ENCODE data around the gene SMIM36. TPM values are rescaled to one million over a fixed set of nuclear protein-coding genes. Genes with fewer than 3 reads are reported as not detected.
A peak's percentile ranks its signal among the peaks of the same experiment; 100 is the strongest.

SMIM36 gene
- polyA plus RNA-seq, 3 donors = not detected

- peaks cover 10% of the 10 kb centered on the region for H3K4me1 Mint-ChIP-seq
- Histone ChIP-seq H3K27ac (ENCODE audit: low read depth in 1 of 2, low read length in 2 of 2) (peak overlapping the region in 1 of 2 donors; percentile 6), H3K9ac (ENCODE audit: insufficient read depth, low read length, poor library complexity, severe bottlenecking) (no peak overlapping the region), H2AFZ (ENCODE audit: insufficient read depth, low read depth, low read length, poor library complexity, severe bottlenecking) (no peak overlapping the region), H3K4me3 (replicated peaks in 1 of 3; ENCODE audit: low read depth in 2 of 3, low read length in 3 of 3) (no peak overlapping the region), H3K79me2 (ENCODE audit: insufficient read depth, low read length) (no peaks in the 10 kb centered on the region), H3K4me1 (ENCODE audit: control insufficient read depth in 1 of 2, insufficient read depth in 2 of 2, low read length in 2 of 2) (peaks cover 6 to 7% of the 10 kb centered on the region in 2 donors), H3K36me3 (replicated peaks in 1 of 2; ENCODE audit: control insufficient read depth in 1 of 2, insufficient read depth in 2 of 2, low read length in 2 of 2) (no peaks in the 10 kb centered on the region), H3K27me3 (ENCODE audit: control insufficient read depth in 2 of 2, insufficient read depth in 2 of 2, low read length in 2 of 2) (no peaks in the 10 kb centered on the region), H4K20me1 (ENCODE audit: insufficient read depth, low read length) (no peaks in the 10 kb centered on the region), H3K4me2 (replicated peaks; ENCODE audit: extremely low read depth, low read length, poor library complexity, severe bottlenecking) (no peak overlapping the region), H3K9me3 (replicated peaks in 1 of 2; ENCODE audit: control insufficient read depth in 1 of 2, insufficient read depth in 1 of 2, low read length in 2 of 2) (no peaks in the 10 kb centered on the region)
- H3K36me3 Mint-ChIP-seq = no peaks in the 10 kb centered on the region
- WGBS (ENCODE audit: insufficient coverage) = 100% methylated on average over 2 of the region's 6 CpGs
- H3K27me3 Mint-ChIP-seq (ENCODE audit: low read depth in 3 of 3) = peaks cover 2 to 4% (median 3%) of the 10 kb centered on the region in 3 donors
- no peaks in the 10 kb centered on the region for H3K9me3 Mint-ChIP-seq
- intact Hi-C loops (cut with micrococcal nuclease) = no loop called here
- no peak overlapping the region for H3K4me3 Mint-ChIP-seq
- peak overlapping the region in 4 of 7 donors; percentile 13 to 77 (median 31) for H3K27ac Mint-ChIP-seq
- no peak for TF ChIP-seq CTCF (IDR thresholded peaks at IDR 0.05)
- DNase-seq = peak; percentile 39 to 87 (median 45)
These were observed 66.5 kb downstream of the SMIM36 start for GRCh38 chr17:55444471-55445441.

- 97% methylated on average over 9 of the region's 10 CpGs for WGBS (ENCODE audit: insufficient coverage)
- no peak for TF ChIP-seq CTCF (IDR thresholded peaks at IDR 0.05)
- no peak overlapping the region for H3K4me3 Mint-ChIP-seq
- no peaks in the 10 kb centered on the region for H3K36me3 Mint-ChIP-seq
- Histone ChIP-seq H3K4me3 (replicated peaks in 1 of 3; ENCODE audit: low read depth in 2 of 3, low read length in 3 of 3) (no peak overlapping the region), H3K4me2 (replicated peaks; ENCODE audit: extremely low read depth, low read length, poor library complexity, severe bottlenecking) (no peak overlapping the region), H3K36me3 (replicated peaks in 1 of 2; ENCODE audit: control insufficient read depth in 1 of 2, insufficient read depth in 2 of 2, low read length in 2 of 2) (no peaks in the 10 kb centered on the region), H3K4me1 (ENCODE audit: control insufficient read depth in 1 of 2, insufficient read depth in 2 of 2, low read length in 2 of 2) (peaks cover 6 to 7% of the 10 kb centered on the region in 2 donors), H4K20me1 (ENCODE audit: insufficient read depth, low read length) (no peaks in the 10 kb centered on the region), H3K79me2 (ENCODE audit: insufficient read depth, low read length) (no peaks in the 10 kb centered on the region), H3K9ac (ENCODE audit: insufficient read depth, low read length, poor library complexity, severe bottlenecking) (no peak overlapping the region), H3K27ac (ENCODE audit: low read depth in 1 of 2, low read length in 2 of 2) (no peak overlapping the region), H3K27me3 (ENCODE audit: control insufficient read depth in 2 of 2, insufficient read depth in 2 of 2, low read length in 2 of 2) (no peaks in the 10 kb centered on the region), H2AFZ (ENCODE audit: insufficient read depth, low read depth, low read length, poor library complexity, severe bottlenecking) (no peak overlapping the region), H3K9me3 (replicated peaks in 1 of 2; ENCODE audit: control insufficient read depth in 1 of 2, insufficient read depth in 1 of 2, low read length in 2 of 2) (no peaks in the 10 kb centered on the region)
- DNase-seq = no peak
- H3K9me3 Mint-ChIP-seq = no peaks in the 10 kb centered on the region
- H3K27ac Mint-ChIP-seq = no peak overlapping the region
- H3K27me3 Mint-ChIP-seq (ENCODE audit: low read depth in 3 of 3) = peaks cover 2% of the 10 kb centered on the region in 3 donors
- intact Hi-C loops (cut with micrococcal nuclease) = no loop called here
- peaks cover 10% of the 10 kb centered on the region for H3K4me1 Mint-ChIP-seq
These were observed 67.3 kb downstream of the SMIM36 start for GRCh38 chr17:55443904-55444303.
